RWPE2 (cell line): ENCODE results near the gene CHST12.
"Not testable (repeated sequence)": the region's sequence is repeated elsewhere in the genome, so short reads cannot be mapped to it uniquely, and the experiment has no call there.

Experiments
- ATAC-seq: fragments of 200-7000 bp; cut with Tn5 transposase; 3 replicates; pipeline ENCODE4 v1.9.1; 2021; ENCODE audit warnings: low read depth
- DNase-seq: peaks from one replicate; pipeline ENCODE4 v3.0.0-alpha.2; 2020; ENCODE audit warnings: low spot score
- H3K27ac ChIP-seq: fragments of 450-650 bp; 2 replicates; pipeline ENCODE4 v1.5.1; 2017; ENCODE audit warnings: mild to moderate bottlenecking; ENCODE audit not compliant: poor library complexity, severe bottlenecking
- H3K27me3 ChIP-seq: fragments of 250-450 bp; sonication (Bioruptor Pico); 2 replicates; pipeline ENCODE4 v1.5.1; 2021; ENCODE audit warnings: mild to moderate bottlenecking, moderate library complexity; ENCODE audit not compliant: insufficient read depth, poor library complexity, severe bottlenecking
- H3K36me3 ChIP-seq: fragments of 250-450 bp; sonication (Bioruptor Pico); 2 replicates; pipeline ENCODE4 v1.5.1; 2020; ENCODE audit warnings: low read depth, mild to moderate bottlenecking, moderate library complexity
- H3K4me1 ChIP-seq: fragments of 250-450 bp; sonication (Bioruptor Pico); 2 replicates; pipeline ENCODE4 v1.5.1; 2021; ENCODE audit warnings: mild to moderate bottlenecking, moderate library complexity; ENCODE audit not compliant: insufficient read depth, poor library complexity, severe bottlenecking
- H3K4me3 ChIP-seq: fragments of 250-450 bp; sonication (Bioruptor Pico); 2 replicates; pipeline ENCODE4 v1.5.1; 2021; ENCODE audit warnings: mild to moderate bottlenecking, moderate library complexity; ENCODE audit not compliant: severe bottlenecking
- H3K9me3 ChIP-seq: fragments of 250-450 bp; sonication (Bioruptor Pico); 2 replicates; pipeline ENCODE4 v1.5.1; 2021; ENCODE audit warnings: mild to moderate bottlenecking, moderate library complexity; ENCODE audit not compliant: severe bottlenecking
- CTCF ChIP-seq: fragments of 450-650 bp; IDR thresholded peaks from one replicate; pipeline ENCODE4 v1.5.1; 2017; ENCODE audit warnings: mild to moderate bottlenecking, moderate library complexity; ENCODE audit not compliant: poor library complexity, severe bottlenecking

CHST12 gene

DNA sequence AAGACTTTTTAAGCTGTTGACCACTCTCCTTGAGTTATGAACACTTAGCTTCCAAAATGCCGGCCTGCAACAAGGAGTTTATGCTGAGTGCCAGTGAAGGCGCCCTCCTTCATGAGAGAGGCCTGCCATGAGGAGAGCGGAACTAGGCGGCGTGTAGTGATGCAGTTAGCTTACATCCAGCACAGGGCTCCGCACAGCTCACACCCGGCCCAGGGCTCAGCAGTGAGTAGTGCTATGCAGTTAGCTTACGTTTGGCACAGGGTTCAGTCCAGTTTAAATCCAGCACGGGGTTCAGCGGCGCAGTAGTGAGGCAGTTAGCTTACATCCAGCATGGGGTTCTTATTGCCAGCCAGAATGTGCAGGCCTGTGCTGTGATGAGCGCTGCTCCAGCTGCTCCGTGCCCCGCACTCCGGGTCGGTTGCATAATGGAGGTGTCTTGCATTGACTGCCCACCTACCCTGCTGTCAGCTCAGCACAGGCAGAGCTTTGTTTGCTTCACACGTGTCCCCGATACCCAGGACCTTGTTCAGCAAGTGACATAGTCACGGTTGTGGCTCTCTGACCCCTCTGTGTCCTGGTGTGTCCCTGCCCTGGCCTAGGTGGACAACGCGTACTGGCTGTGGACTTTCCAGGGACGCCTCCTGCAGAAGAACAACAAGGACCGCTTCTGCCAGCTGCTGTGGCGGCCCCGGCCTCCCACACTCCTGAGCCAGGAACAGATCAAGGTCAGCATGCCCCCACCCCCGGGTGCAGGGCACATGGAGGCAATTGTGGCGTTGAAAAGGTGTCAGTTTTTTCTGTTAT lies 26.9 kb upstream of the CHST12 start:
- no peak overlapping the region for H3K27ac ChIP-seq
- no peaks in the 10 kb centered on the region for H3K4me1 ChIP-seq
- no peak for TF ChIP-seq CTCF
- H3K27me3 ChIP-seq, result no peaks in the 10 kb centered on the region
- no peak overlapping the region for H3K4me3 ChIP-seq
- no peaks in the 10 kb centered on the region for H3K9me3 ChIP-seq
- peaks cover 88% of the 10 kb centered on the region for H3K36me3 ChIP-seq
- DNase-seq, result no peak
- ATAC-seq, result no peak

DNA sequence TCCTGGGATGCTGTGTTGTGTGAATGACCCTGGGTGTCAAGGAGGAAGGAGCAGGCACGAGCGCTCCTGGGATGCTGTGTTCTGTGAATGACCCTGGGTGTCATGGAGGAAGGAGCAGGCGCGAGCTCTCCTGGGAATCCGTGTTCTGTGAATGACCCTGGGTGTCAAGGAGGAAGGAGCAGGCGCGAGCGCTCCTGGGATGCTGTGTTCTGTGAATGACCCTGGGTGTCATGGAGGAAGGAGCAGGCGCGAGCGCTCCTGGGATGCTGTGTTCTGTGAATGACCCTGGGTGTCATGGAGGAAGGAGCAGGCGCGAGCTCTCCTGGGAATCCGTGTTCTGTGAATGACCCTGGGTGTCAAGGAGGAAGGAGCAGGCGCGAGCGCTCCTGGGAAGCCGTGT lies 25.9 kb upstream of the CHST12 start:
- H3K36me3 ChIP-seq, result peaks cover 82% of the 10 kb centered on the region
- not testable (repeated sequence) for ATAC-seq, H3K4me1 ChIP-seq, H3K9me3 ChIP-seq, H3K27me3 ChIP-seq, H3K4me3 ChIP-seq, DNase-seq, H3K27ac ChIP-seq

DNA sequence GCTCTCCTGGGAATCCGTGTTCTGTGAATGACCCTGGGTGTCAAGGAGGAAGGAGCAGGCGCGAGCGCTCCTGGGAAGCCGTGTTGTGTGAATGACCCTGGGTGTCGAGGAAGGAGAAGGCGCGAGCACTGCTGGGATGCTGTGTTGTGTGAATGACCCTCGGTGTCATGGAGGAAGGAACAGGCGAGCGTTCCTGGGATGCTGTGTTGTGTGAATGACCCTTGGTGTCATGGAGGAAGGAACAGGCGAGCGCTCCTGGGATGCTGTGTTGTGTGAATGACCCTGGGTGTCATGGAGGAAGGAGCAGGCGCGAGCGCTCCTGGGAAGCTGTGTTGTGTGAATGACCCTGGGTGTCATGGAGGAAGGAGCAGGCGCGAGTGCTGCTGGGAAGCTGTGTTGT lies 25.3 kb upstream of the CHST12 start:
- not testable (repeated sequence) for ATAC-seq, H3K27me3 ChIP-seq, DNase-seq, H3K9me3 ChIP-seq, H3K27ac ChIP-seq, H3K4me1 ChIP-seq, H3K4me3 ChIP-seq
- peaks cover 79% of the 10 kb centered on the region for H3K36me3 ChIP-seq

DNA sequence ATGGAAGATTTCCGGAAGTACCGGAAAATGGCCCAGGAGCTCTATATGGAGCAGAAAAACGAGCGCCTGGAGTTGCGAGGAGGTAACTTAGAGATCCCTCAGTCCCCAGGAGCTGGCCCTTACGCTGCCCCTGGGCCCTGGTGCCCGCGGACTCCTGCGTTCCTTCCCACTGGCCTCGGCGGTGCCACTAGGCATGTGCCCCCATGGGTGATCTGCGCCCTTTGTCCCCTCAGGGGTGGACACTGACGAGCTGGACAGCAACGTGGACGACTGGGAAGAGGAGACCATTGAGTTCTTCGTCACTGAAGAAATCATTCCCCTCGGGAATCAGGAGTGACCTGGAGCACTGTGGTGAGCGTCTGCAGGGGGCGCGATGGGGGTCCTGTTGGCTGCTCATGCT lies 24.2 kb upstream of the CHST12 start:
- no peak for TF ChIP-seq CTCF
- H3K4me3 ChIP-seq, result no peak overlapping the region
- DNase-seq (no peak), ATAC-seq (no peak)
- no peaks in the 10 kb centered on the region for H3K4me1 ChIP-seq
- H3K9me3 ChIP-seq, result no peaks in the 10 kb centered on the region
- H3K27ac ChIP-seq, result no peak overlapping the region
- no peaks in the 10 kb centered on the region for H3K27me3 ChIP-seq
- H3K36me3 ChIP-seq, result peaks cover 69% of the 10 kb centered on the region

DNA sequence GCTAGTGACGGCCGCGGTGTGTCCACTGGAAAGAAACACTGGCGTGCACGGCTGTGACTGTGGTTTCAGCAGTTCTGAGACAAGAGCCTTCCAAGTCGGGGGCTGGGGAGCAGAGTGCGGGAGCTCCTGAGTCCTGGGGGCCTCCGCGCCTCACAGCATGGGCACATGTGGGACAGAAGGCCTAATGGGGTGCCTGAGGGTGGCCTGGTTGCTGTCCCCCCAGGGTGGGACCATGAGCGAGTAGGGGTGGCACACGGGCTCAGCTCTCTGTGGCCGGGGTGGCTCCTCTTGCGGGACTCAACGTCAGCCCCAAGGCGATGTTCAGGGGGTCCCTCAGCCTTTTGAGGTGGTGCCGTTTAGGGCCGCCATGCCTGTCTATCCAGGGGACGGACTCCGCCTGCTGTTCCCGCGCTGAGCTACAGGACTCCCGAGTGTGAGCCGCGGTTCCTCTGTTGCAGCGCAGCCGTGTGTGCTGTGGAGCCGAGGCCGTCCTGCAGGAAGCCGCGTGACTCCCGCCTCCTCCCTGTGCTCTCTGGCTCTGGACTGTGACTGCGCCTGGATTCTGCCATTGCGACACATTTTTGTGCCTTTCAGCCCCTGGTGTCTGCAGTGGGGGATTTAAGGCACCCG lies 23.5 kb upstream of the CHST12 start:
- H3K36me3 ChIP-seq, result peaks cover 61% of the 10 kb centered on the region
- no peaks in the 10 kb centered on the region for H3K4me1 ChIP-seq

More for the DNA sequence above, 23.5 kb upstream of the CHST12 start:
- DNase-seq (no peak), ATAC-seq (no peak)
- Histone ChIP-seq H3K4me3 (no peak overlapping the region), H3K9me3 (no peaks in the 10 kb centered on the region), H3K27me3 (no peaks in the 10 kb centered on the region), H3K27ac (no peak overlapping the region)
- TF ChIP-seq CTCF, result no peak
